Measurements from ENCODE around the gene BBS7.

BBS7 gene, protein sequence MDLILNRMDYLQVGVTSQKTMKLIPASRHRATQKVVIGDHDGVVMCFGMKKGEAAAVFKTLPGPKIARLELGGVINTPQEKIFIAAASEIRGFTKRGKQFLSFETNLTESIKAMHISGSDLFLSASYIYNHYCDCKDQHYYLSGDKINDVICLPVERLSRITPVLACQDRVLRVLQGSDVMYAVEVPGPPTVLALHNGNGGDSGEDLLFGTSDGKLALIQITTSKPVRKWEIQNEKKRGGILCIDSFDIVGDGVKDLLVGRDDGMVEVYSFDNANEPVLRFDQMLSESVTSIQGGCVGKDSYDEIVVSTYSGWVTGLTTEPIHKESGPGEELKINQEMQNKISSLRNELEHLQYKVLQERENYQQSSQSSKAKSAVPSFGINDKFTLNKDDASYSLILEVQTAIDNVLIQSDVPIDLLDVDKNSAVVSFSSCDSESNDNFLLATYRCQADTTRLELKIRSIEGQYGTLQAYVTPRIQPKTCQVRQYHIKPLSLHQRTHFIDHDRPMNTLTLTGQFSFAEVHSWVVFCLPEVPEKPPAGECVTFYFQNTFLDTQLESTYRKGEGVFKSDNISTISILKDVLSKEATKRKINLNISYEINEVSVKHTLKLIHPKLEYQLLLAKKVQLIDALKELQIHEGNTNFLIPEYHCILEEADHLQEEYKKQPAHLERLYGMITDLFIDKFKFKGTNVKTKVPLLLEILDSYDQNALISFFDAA

DNA sequence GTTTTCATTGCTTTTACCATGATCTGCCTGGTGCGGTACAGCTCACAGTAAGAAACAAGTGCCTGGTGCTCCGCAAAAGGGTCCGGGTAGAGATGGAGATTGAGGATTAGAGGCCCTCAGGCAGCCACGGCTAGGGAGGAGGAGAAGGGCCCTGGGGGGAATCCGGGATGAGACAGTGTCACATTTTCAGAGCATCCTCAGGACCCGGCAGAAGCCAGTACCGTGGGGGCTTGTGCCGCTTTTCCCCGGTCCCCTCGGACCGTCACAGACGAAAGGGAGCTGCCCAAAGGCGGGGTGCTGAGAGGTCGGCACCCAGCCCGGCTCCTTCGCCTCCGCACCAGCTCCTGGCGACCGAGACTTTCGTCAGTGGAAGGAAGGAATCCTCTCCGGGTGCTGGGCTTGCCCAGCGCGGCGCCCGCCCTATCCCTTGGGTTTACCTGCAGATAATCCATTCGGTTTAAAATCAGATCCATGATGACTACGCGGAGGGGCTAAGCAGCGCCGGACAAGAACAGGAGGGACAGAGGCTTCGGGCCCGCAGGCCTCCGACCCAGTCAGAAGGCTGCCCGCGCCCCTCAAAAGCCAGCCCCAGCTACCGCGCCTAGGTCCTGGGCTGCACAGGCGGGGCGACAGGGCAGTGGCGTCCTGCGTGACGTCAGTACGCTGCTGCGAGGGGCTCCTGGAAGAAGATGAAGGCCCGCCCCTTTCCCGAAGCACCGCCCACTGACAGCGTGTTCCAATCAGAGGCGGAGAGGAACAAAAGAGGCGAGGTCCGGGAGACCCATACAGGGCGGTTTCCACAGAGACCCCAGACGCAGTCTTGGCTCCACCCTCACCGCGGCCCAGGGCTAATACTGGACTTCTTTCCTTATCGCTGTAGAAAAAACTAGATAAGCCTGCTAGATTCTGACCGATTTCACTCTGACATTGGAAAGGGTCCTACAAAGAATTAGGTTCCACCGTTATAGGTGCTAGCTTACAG is at the start of gene BBS7:
Gene BBS7, minus strand, starts transcription at position 634 of the 982 bp plus-strand sequence. Its CDS starts 161 bp downstream, at position 473.
- H3K36me3 ChIP-seq, result no peaks in the 10 kb centered on the region
- TF ChIP-seq, protein P1, sequence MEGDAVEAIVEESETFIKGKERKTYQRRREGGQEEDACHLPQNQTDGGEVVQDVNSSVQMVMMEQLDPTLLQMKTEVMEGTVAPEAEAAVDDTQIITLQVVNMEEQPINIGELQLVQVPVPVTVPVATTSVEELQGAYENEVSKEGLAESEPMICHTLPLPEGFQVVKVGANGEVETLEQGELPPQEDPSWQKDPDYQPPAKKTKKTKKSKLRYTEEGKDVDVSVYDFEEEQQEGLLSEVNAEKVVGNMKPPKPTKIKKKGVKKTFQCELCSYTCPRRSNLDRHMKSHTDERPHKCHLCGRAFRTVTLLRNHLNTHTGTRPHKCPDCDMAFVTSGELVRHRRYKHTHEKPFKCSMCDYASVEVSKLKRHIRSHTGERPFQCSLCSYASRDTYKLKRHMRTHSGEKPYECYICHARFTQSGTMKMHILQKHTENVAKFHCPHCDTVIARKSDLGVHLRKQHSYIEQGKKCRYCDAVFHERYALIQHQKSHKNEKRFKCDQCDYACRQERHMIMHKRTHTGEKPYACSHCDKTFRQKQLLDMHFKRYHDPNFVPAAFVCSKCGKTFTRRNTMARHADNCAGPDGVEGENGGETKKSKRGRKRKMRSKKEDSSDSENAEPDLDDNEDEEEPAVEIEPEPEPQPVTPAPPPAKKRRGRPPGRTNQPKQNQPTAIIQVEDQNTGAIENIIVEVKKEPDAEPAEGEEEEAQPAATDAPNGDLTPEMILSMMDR (IDR thresholded peaks at IDR 0.05), result no peak
- no peaks in the 10 kb centered on the region for H3K9me3 ChIP-seq
- H3K4me3 ChIP-seq (ENCODE audit: low read depth in 1 of 2, low read length in 1 of 2), result peak within 1 kb of the TSS; percentile 64 to 87
- peaks cover 24% of the 10 kb centered on the region for H3K27me3 ChIP-seq
- H3K27ac ChIP-seq, result peak within 1 kb of the TSS; percentile 51
- H3K4me1 ChIP-seq (ENCODE audit: control insufficient read depth in 1 of 2, insufficient read depth in 1 of 2, low read depth in 1 of 2, low read length in 1 of 2), result peaks cover 13 to 14% of the 10 kb centered on the region in 2 experiments

DNA sequence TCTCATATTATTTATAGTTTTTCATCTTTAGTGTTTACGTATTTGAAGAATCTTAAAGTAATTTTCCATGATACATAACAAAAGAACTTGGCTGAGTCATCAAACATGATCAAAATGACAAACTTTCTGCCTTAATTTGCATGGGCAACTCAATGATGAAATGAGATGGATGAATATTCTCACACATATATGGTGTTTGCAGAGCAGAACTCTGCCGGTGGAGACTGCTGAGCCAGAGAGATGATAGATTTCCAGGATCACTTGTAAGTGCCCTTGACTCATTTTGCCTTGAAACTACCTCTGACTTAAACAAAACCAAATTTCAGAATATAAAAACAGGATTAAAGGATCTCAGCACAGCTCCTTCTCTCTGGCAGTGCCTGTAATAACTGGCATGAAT is 43.4 kb upstream of the BBS7 start:
- TF ChIP-seq, protein P1 (IDR thresholded peaks at IDR 0.05), result no peak
- H3K27ac ChIP-seq, result no peak overlapping the region
- H3K27me3 ChIP-seq, result peaks cover 28% of the 10 kb centered on the region
- H3K9me3 ChIP-seq, result no peaks in the 10 kb centered on the region
- H3K36me3 ChIP-seq, result no peaks in the 10 kb centered on the region
- no peaks in the 10 kb centered on the region for H3K4me1 ChIP-seq (ENCODE audit: control insufficient read depth in 1 of 2, insufficient read depth in 1 of 2, low read depth in 1 of 2, low read length in 1 of 2)
- no peak overlapping the region for H3K4me3 ChIP-seq (ENCODE audit: low read depth in 1 of 2, low read length in 1 of 2)

DNA sequence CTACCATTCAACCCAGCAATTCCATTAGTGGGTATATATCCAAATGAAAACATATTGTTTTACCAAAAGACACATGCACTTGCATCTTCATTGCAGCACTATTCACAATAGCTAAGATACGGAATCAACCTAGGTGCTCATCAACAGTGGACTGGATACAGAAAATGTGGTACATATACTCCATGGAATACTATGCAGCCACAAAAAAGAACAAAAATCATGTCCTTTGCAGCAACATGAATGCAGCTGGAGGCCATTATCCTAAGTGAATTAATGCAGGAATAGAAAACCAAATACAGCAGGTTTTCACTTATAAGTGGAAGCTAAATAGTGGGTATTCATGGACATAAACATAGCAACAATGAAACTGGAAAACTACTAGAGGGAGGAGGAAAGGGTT is 38.1 kb upstream of the BBS7 start:
- Histone ChIP-seq H3K4me3 (ENCODE audit: low read depth in 1 of 2, low read length in 1 of 2) (no peak overlapping the region), H3K27ac (no peak overlapping the region), H3K4me1 (ENCODE audit: control insufficient read depth in 1 of 2, insufficient read depth in 1 of 2, low read depth in 1 of 2, low read length in 1 of 2) (no peaks in the 10 kb centered on the region), H3K27me3 (peaks cover 62% of the 10 kb centered on the region), H3K9me3 (no peaks in the 10 kb centered on the region), H3K36me3 (no peaks in the 10 kb centered on the region)
- TF ChIP-seq, protein P1 (IDR thresholded peaks at IDR 0.05), result no peak

DNA sequence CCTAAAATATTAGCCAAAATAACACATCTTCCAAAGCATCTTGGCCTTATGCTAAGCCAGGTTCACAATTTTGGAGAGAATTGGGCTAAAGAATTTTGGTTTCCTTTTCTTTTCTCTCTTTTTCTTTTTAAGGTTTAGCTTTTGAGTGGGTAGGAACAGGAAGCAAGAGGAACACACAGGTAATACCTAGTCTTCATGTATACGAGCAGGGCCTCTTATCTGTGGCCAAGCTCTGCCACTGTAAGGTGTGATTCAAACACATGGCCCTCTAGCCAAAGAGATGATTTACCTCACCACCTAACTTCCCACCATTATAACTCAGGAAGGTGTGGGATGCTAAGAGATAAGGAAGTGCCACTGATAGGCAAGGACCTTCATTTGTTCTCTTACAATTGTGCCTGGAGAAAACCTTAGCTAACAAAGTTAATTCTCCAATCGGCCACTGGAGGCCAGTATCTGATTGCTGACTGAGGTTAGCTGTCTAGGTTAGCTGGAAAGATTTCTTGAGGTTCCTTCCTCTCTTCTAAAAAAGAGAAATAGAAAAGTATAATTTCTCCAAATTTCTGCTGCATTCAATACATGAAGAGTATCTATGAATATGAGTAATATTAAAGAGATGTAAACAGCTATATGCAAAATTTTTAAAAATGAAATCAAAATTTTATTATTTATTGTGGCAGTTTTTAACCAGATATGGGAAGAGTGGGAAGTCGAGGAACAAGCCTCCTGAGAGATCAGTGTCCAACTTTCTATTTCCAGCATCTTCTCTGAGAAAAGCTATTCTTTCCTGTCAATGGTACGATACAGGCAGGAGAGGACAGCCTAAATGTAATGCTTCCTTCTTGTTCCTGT is 30.1 kb upstream of the BBS7 start:
- Histone ChIP-seq H3K36me3 (no peaks in the 10 kb centered on the region), H3K27me3 (peaks cover 50% of the 10 kb centered on the region), H3K9me3 (no peaks in the 10 kb centered on the region), H3K27ac (no peak overlapping the region), H3K4me3 (ENCODE audit: low read depth in 1 of 2, low read length in 1 of 2) (no peak overlapping the region), H3K4me1 (ENCODE audit: control insufficient read depth in 1 of 2, insufficient read depth in 1 of 2, low read depth in 1 of 2, low read length in 1 of 2) (no peaks in the 10 kb centered on the region)
- TF ChIP-seq, protein P1 (IDR thresholded peaks at IDR 0.05), result no peak

All from neutrophil (primary cell).